Stimulated activated naive CD8-positive, alpha-beta T cell treated with anti-CD3 and anti-CD28 coated beads, Interleukin-15, Interleukin-2, amounts not matched to agents 100 U/mL and 50 U/mL, for 24 hours (primary cell): Measurements from ENCODE around the gene SCAPER.
"Not testable (repeated sequence)": the region's sequence is repeated elsewhere in the genome, so short reads cannot be mapped to it uniquely, and the experiment has no call there.

Experiments
- ATAC-seq: fragments of 150-1000 bp; cut with Tn5 transposase; one replicate; pipeline ENCODE4 v1.10.0; 2021
- DNase-seq: peaks from one replicate; pipeline ENCODE4 v3.0.0; 2021

The SCAPER gene

DNA sequence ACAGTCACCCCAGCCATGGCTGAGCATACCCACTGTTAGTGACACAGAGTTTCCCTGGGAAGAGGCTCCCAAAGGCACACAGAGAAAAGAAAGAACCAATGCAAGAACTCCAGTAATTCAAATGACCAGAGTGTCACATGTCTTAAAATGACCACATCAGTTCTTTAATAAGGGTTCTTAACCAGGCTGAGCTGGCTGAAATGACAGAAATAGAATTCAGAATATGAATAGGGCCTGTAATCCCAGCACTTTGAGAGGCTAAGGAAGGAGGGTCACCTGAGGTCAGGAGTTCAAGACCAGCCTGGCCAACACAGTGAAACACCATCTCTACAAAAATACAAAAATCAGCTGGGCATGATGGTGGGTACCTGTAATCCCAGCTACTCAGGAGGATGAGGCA lies 54.8 kb downstream of the SCAPER start:
- ATAC-seq, DNase-seq: not testable (repeated sequence)

- ATAC-seq: no peak
These were observed 58.4 kb downstream of the SCAPER start for GRCh38 chr15:76846782-76847181.

GRCh38 chr15:76844096-76844495 lies 61.0 kb downstream of the SCAPER start:
- DNase-seq (no peak), ATAC-seq (no peak)

More at GRCh38 chr15:76846782-76847181, 58.4 kb downstream of the SCAPER start:
- DNase-seq: no peak

DNA sequence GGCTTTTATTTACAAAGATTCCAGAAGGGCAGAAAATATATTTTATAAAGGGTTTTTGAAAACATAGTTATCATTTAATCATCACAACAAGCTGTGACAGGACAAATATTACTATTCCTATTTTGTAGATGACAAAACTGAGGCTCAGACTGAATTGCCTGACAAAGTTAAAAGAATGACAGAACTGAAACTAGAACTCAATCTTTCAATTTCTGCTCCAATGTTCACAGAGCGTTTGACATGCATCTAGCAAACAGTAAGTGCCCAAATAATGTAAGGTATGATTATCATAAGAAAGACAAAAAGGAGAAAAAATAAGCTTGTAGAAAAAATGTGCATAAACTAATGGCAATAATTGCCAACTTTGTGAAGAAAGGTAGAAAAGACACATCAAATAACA lies 61.9 kb downstream of the SCAPER start:
- ATAC-seq (no peak), DNase-seq (no peak)

DNA sequence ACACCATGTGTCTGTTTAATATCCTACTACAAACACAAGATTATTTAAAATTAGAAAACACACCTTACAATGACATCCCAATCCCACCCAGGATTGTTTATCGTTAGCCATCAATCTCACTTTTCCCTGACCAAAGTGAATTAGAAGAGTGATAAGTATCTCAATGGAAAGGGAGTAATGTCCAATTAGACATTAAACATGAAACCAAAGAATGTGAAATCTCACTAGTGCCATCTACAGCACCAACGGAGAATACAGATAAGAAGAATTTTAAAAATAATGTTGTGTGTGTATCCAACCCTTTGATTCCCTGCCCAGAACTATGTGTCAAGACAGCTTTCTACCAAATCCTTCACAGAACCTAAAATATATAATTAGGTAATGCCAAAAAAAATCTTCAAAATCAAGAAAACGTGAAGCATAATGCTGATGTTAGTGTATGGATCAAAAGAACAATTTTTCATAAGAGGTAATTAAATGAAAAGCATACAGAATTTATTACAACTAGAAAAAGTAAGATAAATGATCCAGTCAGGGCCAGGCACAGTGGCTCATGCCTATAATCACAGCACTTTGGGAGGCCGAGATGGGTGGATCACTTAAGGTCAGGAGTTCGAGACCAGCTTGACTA lies 64.2 kb downstream of the SCAPER start:
- DNase-seq (no peak), ATAC-seq (no peak)

DNA sequence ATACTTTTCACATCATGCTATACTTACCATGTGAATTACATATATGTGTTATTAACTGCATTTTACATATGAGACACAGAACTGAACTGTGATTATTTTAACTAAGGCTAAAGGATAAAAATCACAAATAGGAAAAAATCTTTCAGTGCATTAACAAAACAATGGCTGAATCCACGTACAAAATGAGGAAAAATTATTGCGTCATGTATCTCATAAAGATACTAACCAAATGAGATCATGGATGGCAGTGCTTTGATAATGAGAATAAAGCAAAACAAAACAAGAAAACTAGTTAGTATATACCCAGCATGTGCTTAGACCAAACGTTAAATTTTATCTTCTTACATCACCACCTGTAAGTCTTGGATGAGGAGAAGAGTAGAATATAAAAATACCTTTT lies 66.0 kb downstream of the SCAPER start:
- ATAC-seq: no peak
- no peak for DNase-seq

GRCh38 chr15:76837474-76837873 lies 67.7 kb downstream of the SCAPER start:
- ATAC-seq (no peak), DNase-seq (no peak)

DNA sequence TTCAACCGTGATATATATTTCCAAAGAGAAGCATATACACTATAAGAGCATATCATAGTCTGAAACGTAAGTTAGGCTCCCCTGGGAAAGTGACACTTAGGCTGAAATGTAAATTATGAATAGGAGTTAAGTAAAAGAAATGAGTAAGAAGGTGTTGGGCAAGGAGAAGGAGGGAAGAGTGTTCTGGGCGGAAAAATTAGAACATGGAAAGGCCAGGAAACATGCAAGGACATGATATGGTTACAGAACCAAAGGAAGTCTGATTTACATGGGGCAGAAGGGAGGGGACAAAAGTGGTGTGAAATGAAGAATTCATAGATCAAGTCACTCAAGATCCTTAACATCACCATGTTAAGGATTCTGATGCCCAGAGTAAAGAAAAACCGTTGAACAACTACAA lies 75.2 kb downstream of the SCAPER start:
- no peak for DNase-seq
- no peak for ATAC-seq

DNA sequence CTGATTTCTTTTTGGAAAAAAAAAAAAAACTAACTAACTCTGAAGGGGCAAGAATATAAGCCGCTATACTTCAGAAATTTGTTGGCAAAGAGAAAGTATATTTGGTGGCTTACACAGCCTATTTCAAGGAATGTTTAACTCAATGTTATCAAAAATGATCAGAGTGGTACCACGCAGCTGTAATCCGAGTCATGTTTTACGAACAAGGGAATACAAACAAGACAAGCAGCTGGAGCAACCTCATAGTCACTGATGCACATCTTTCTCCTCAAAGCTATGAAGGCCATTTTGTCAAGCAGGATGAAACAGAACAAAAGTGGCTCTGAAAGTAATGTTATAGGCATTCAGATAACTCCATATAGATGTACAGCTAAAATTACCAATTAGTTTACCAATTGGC lies 81.2 kb downstream of the SCAPER start:
- DNase-seq (no peak), ATAC-seq (no peak)

DNA sequence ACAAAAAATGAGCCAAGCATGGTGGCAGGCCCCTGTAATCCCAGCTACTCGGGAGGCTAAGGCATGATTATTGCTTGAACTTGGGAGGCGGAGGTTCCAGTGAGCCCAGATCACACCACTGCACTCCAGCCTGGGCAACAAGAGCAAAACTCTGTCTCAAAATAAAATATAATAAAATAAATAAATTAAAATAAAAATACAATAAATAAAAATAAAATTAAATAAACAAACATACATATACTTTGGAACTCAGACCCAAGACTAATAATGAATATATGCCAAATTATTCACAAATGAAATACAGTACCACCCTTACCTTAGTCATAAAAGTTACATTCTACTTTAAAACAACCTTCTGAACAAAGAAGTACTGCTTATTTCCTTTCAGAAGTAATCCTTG lies 81.8 kb downstream of the SCAPER start:
- DNase-seq: no peak
- no peak for ATAC-seq

DNA sequence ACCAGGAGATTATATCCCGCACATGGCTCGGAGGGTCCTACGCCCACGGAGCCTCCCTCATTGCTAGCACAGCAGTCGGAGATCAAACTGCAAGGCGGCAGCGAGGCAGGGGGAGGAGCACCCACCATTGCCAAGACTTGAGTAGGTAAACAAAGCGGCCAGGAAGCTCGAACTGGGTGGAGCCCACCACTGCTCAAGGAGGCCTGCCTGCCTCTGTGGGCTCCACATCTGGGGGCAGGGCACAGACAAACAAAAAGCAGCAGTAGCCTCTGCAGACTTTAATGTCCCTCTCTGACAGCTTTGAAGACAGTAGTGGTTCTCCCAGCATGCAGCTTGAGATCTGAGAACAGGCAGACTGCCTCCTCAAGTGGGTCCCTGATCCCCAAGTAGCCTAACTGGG lies 86.2 kb downstream of the SCAPER start:
- ATAC-seq, DNase-seq: not testable (repeated sequence)

DNA sequence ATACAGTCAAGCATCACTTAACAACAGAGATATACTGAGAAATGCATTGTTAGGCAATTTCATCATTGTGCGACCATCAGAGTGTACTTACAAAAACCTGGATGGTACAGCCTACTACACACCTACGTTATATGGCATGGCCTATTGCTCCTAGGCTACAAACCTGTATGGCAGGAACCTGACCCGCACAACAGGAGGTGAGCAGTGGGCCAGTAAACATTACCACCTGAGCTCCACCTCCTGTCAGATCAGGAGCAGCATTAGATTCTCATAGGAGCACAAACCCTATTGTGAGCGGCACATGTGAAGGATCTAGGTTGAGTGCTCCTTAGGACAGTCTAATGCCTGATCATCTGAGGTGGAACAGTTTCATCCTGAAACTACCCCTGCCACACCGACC lies 89.7 kb downstream of the SCAPER start:
- ATAC-seq (no peak), DNase-seq (no peak)

- ATAC-seq: no peak
- no peak for DNase-seq
These were observed 92.8 kb downstream of the SCAPER start for GRCh38 chr15:76812381-76812780.

GRCh38 chr15:76809412-76810103 lies 95.6 kb downstream of the SCAPER start:
- DNase-seq: no peak
- ATAC-seq: no peak

DNA sequence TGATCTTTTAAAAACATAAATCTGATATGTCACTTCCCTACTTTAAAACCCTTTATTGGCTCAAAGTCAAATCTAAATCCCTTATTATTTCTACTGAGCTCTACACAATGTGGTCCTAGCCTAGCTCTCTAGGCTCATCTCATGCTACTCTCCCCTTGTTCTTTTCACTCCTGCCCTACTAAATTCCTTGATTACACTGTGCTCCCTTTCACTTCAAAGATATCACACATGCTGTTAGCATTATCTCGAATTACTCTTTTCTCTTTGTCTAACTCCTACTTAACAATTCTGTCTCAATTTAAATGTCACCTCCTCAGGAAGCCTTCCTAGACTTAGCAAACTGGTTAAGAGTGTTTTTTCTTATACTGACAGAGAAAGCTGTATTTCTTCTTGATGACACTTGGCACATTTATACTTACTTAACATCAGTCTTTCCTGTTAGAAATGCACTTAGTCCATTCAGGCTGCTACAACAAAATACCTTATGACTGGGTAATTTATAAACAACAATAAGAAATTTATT lies 102.0 kb downstream of the SCAPER start:
- no peak for DNase-seq
- ATAC-seq: no peak

- no peak for DNase-seq
- no peak for ATAC-seq
These were observed 102.7 kb downstream of the SCAPER start for GRCh38 chr15:76802411-76802810.

GRCh38 chr15:76799760-76800159 lies 105.4 kb downstream of the SCAPER start:
- no peak for DNase-seq
- ATAC-seq: no peak

DNA sequence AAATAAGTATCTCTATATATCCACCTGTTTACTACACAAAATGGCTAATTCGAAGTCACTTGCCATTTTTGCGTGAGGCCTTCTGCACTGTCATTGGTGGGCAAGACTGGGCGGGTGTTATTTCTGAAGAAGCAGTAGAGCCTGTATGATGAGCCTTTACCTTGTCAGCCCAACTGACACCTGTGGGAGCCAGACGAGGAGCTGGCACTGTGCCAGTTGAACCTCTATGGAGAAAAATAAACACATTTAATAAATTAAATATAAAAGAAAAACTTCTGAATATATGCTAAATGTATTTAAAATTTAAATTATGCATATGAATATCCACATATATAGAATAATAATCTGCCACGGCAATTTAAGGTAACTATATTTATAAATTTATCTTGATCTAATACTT lies 109.9 kb downstream of the SCAPER start:
- DNase-seq: no peak
- ATAC-seq: no peak

GRCh38 chr15:76793162-76793561 lies 112.0 kb downstream of the SCAPER start:
- DNase-seq (no peak), ATAC-seq (no peak)

DNA sequence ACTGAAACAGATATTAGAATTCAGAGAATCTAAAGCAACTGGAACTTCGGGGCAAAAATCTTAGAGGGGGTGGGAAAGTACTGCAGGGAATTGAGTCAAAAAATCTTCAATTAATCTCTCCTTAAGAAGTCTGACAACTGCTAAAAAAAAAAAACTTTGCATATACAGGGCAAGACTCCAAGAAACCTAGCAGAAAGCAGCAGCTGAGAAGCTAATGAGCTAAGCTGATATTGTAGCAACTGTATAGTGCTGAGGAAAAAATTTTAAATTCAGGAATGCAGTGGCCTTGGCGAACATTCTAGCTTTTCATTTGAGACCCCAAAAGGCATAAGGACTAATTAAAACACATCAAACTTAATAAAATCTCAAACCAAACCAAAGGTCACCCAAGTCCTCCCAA lies 113.6 kb downstream of the SCAPER start:
- ATAC-seq (no peak), DNase-seq (no peak)

DNA sequence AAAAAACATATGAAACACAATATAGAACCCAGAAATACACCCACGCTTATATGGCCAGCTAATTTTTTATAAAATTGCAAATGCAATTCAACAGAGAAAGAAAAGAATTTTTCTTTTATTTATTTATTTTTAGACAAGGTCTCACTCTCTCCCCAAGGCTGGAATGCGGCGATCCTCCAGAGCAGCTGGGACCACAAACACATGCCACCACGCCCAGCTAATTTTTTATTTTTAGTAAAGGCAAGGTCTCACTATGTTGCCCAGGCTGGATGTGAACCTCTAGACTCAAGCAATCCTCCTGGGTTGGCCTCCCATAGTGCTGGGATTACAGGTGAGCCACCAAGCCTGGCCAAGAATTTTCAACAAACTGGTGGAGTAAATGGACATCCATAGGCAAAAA lies 117.9 kb downstream of the SCAPER start:
- no peak for ATAC-seq
- no peak for DNase-seq

GRCh38 chr15:76776969-76777368 lies 128.2 kb downstream of the SCAPER start:
- ATAC-seq (no peak), DNase-seq (no peak)

DNA sequence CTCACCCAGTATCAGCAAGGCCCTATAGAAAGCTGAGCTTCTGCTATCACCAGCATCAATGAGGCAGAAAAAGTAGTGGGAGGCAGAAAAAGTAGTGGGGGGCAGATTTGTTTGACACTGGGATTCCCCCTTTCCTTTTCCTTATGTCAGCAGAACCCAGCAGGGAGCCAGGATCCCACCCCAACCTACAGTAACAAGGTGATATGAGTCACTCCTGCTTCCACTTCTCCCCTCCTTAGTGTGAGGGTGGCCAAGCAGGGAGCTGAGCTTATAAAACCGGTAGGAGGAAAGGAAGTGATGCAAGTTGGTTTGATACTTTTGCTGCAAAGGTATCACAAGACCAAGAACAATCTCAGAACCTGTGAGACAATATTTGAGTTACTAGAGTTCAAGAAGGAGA lies 128.7 kb downstream of the SCAPER start:
- DNase-seq: no peak
- ATAC-seq: no peak

DNA sequence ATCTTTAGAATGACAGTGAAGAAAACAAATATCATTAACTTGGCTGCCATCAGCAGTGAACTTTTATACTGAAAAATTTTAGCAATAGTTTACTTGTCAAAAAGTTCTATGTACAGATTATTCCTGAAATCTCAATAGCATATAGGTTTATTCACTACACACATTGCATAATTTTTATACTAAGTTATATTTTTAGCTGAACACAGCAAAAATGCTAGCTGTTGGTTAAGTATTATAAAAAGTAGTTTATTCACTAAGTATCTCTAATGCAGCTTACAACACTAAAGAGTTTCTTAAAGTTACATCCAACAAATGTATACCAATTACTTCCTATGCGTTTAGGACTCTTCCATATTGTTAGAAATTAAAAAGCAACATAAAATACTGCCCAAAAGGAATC lies 131.9 kb downstream of the SCAPER start:
- no peak for DNase-seq

More for the DNA sequence above, 131.9 kb downstream of the SCAPER start:
- ATAC-seq: no peak
